Measurements from ENCODE around the gene LIMCH1.

- no peak for TF ChIP-seq CTCF (IDR thresholded peaks at IDR 0.05)
- TF ChIP-seq POLR2A (IDR thresholded peaks at IDR 0.05), result no peak
Measured at GRCh38 chr4:41575207-41575606, 37.2 kb downstream of the LIMCH1 start.
